Astrocyte (in vitro differentiated cells and primary cell): ENCODE results near the gene TRIML2. TPM values are rescaled to one million over a fixed set of nuclear protein-coding genes. Genes with fewer than 3 reads are reported as not detected.

Experiments
- DNase-seq: peaks from one replicate; pipeline ENCODE4 v3.0.0-alpha.2; 2010; ENCODE audit warnings: low read depth
- FAIRE-seq: peaks from 2 replicates; lab custom pipeline; 2011; peaks lifted over from hg19 to GRCh38; lab: Jason Lieb, UNC
- H2AFZ ChIP-seq: 2 replicates; pipeline ENCODE4 v1.6.0; 2012; ENCODE audit warnings: low read depth, low read length, inconsistent platforms
- H3K27ac ChIP-seq: 2 replicates; pipeline ENCODE4 v1.5.1; 2011; ENCODE audit warnings: low read depth, low read length, inconsistent platforms
- H3K27me3 ChIP-seq: 2 replicates; pipeline ENCODE4 v1.6.0; 2011; ENCODE audit warnings: low read length, inconsistent platforms; ENCODE audit not compliant: insufficient read depth
- H3K36me3 ChIP-seq: 2 replicates; pipeline ENCODE4 v1.5.1; 2011; ENCODE audit warnings: low read length, inconsistent platforms; ENCODE audit not compliant: insufficient read depth
- H3K4me1 ChIP-seq: 2 replicates; pipeline ENCODE4 v1.5.1; 2011; ENCODE audit warnings: low read length, inconsistent platforms; ENCODE audit not compliant: insufficient read depth
- H3K4me2 ChIP-seq: 2 replicates; pipeline ENCODE4 v1.6.0; 2012; ENCODE audit warnings: low read length, inconsistent platforms
- H3K4me3 ChIP-seq: 2 replicates; pipeline ENCODE4 v1.5.1; 2011; ENCODE audit warnings: low read depth, mild to moderate bottlenecking, low read length, inconsistent platforms; ENCODE audit not compliant: insufficient read depth
- H3K79me2 ChIP-seq: 2 replicates; pipeline ENCODE4 v1.6.0; 2012; ENCODE audit warnings: mild to moderate bottlenecking, low read length, inconsistent platforms; ENCODE audit not compliant: insufficient read depth
- H3K9ac ChIP-seq: 2 replicates; pipeline ENCODE4 v1.6.0; 2012; ENCODE audit warnings: mild to moderate bottlenecking, low read length, inconsistent platforms
- H3K9me3 ChIP-seq: 2 replicates; pipeline ENCODE4 v1.5.1; 2012; ENCODE audit warnings: low read depth, mild to moderate bottlenecking, low read length, inconsistent platforms; ENCODE audit not compliant: insufficient read depth
- H4K20me1 ChIP-seq: 2 replicates; pipeline ENCODE4 v1.6.0; 2012; ENCODE audit warnings: low read length, inconsistent platforms; ENCODE audit not compliant: insufficient read depth
- H3K27ac Mint-ChIP-seq: one replicate; pipeline ENCODE4 v1.8.0; 2021; ENCODE audit warnings: mild to moderate bottlenecking, mixed read lengths; ENCODE audit not compliant: unreplicated experiment
- H3K27me3 Mint-ChIP-seq: one replicate; pipeline ENCODE4 v1.8.0; 2021; ENCODE audit warnings: low read depth, mixed read lengths; ENCODE audit not compliant: unreplicated experiment
- H3K36me3 Mint-ChIP-seq: one replicate; pipeline ENCODE4 v1.8.0; 2021; ENCODE audit warnings: low read depth, mixed read lengths; ENCODE audit not compliant: unreplicated experiment
- H3K4me1 Mint-ChIP-seq: one replicate; pipeline ENCODE4 v1.8.0; 2021; ENCODE audit warnings: low read depth, mixed read lengths; ENCODE audit not compliant: unreplicated experiment
- H3K4me3 Mint-ChIP-seq: one replicate; pipeline ENCODE4 v1.8.0; 2021; ENCODE audit warnings: mild to moderate bottlenecking, moderate library complexity, mixed read lengths; ENCODE audit not compliant: unreplicated experiment
- H3K9me3 Mint-ChIP-seq: one replicate; pipeline ENCODE4 v1.8.0; 2021; ENCODE audit warnings: mild to moderate bottlenecking, mixed read lengths; ENCODE audit not compliant: unreplicated experiment
- CTCF ChIP-seq: IDR thresholded peaks from 2 replicates; pipeline ENCODE4 v1.5.1; 2011; ENCODE audit warnings: low read depth, mild to moderate bottlenecking, inconsistent platforms, low read length, moderate library complexity; ENCODE audit not compliant: insufficient read depth
- EZH2 ChIP-seq: IDR thresholded peaks from 2 replicates; pipeline ENCODE4 v1.6.1; 2012; ENCODE audit warnings: mild to moderate bottlenecking, low read length, inconsistent platforms; ENCODE audit not compliant: insufficient read depth
- total RNA-seq: library from RNA; stranded (reverse); gene quantifications from 2 replicates; pipeline ENCODE4 v1.2.1, GENCODE V29; 2021

The TRIML2 gene
- total RNA-seq, 1 donor from 2014 or later, result 55.7 TPM

DNA sequence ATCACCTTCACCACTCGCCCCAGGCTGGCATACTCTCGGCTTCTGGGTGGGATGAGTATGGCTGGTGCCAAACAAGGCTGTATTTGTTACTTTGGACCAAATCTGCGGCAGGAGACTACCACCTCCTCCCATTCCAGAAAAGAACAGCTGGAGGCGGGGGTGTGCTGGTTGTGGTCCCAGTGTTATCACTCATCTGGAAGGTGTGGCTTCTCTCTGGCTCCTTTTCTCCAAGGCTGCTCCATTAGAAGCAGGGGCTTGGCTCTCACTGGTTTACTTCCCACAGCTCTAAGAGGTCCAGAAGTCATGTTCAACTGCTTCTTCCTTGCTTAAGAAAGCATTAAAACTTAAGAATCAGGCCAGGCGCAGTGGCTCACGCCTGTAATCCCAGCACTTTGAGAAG, 2.6 kb upstream of the TRIML2 start:
- H3K9ac ChIP-seq, result no peak overlapping the region
- no peaks in the 10 kb centered on the region for H4K20me1 ChIP-seq
- H3K4me2 ChIP-seq, result no peak overlapping the region
- no peak overlapping the region for H3K4me3 ChIP-seq
- no peaks in the 10 kb centered on the region for H3K79me2 ChIP-seq
- Mint-ChIP-seq H3K9me3 (no peaks in the 10 kb centered on the region), H3K27ac (no peak overlapping the region), H3K36me3 (no peaks in the 10 kb centered on the region), H3K27me3 (no peaks in the 10 kb centered on the region), H3K4me3 (no peak overlapping the region), H3K4me1 (peaks cover 30% of the 10 kb centered on the region)
- no peaks in the 10 kb centered on the region for H3K36me3 ChIP-seq
- TF ChIP-seq CTCF, result no peak
- no peaks in the 10 kb centered on the region for H3K27me3 ChIP-seq
- H3K27ac ChIP-seq, result no peak overlapping the region
- H2AFZ ChIP-seq, result no peak overlapping the region
- no peak for FAIRE-seq
- DNase-seq, result no peak
- peaks cover 4% of the 10 kb centered on the region for H3K9me3 ChIP-seq
- no peaks in the 10 kb centered on the region for H3K4me1 ChIP-seq

DNA sequence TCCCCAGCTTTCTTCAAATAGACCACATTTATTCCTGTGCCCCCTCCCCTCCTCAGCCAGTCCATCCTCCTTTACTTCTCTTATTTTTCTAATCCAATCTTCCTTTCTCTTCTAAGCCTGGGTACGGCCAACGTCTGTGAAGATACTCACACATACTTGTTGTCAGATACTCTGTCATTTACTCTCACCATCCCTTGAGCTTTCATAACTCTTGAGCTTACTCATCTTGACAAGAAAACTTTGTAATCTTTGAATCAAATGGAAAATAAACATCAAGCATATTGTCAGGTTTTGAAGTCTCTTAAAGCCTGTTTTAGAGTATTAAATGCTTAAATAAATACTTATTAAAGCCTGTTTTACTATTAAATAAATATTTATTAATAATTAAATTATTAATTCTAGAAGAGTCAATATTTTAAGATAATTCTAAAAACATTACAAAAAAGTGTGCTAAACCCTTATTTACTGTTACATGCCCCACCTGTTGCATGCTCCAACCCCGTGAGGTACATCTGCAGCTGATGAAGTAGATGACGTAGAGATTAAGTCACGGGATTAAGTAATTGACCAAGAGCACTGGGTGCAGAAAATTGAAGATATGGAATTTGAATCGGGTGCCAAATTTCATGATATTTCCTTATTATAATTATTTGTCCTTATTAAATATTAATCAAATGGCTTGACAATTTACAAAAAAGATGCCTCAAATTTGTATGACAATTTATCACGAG, 1.5 kb upstream of the TRIML2 start:
- no peaks in the 10 kb centered on the region for H3K27me3 Mint-ChIP-seq
- TF ChIP-seq EZH2, result no peak
- no peak for TF ChIP-seq CTCF
- H3K9me3 ChIP-seq, result peaks cover 4% of the 10 kb centered on the region
- H3K36me3 Mint-ChIP-seq, result no peaks in the 10 kb centered on the region
- H2AFZ ChIP-seq, result no peak overlapping the region
- DNase-seq (no peak), FAIRE-seq (no peak)
- H4K20me1 ChIP-seq, result no peaks in the 10 kb centered on the region
- H3K4me1 Mint-ChIP-seq, result peaks cover 30% of the 10 kb centered on the region
- no peaks in the 10 kb centered on the region for H3K79me2 ChIP-seq
- H3K4me3 Mint-ChIP-seq, result no peak overlapping the region
- H3K27ac Mint-ChIP-seq, result peak overlapping the region; percentile 97
- no peak overlapping the region for H3K4me3 ChIP-seq
- no peak overlapping the region for H3K9ac ChIP-seq
- no peak overlapping the region for H3K27ac ChIP-seq
- no peaks in the 10 kb centered on the region for H3K36me3 ChIP-seq
- H3K4me1 ChIP-seq, result no peaks in the 10 kb centered on the region
- no peaks in the 10 kb centered on the region for H3K27me3 ChIP-seq
- H3K4me2 ChIP-seq, result no peak overlapping the region
- no peaks in the 10 kb centered on the region for H3K9me3 Mint-ChIP-seq

- Mint-ChIP-seq H3K4me1 (peaks cover 30% of the 10 kb centered on the region), H3K9me3 (no peaks in the 10 kb centered on the region), H3K36me3 (peaks cover 3% of the 10 kb centered on the region), H3K27me3 (no peaks in the 10 kb centered on the region), H3K27ac (peak overlapping the region; percentile 97), H3K4me3 (peak overlapping the region; percentile 18)
- Histone ChIP-seq H3K9me3 (peaks cover 6% of the 10 kb centered on the region), H3K4me1 (no peaks in the 10 kb centered on the region), H3K27me3 (no peaks in the 10 kb centered on the region), H3K4me2 (no peak overlapping the region), H3K9ac (no peak overlapping the region), H3K36me3 (no peaks in the 10 kb centered on the region), H3K27ac (no peak overlapping the region), H3K79me2 (no peaks in the 10 kb centered on the region), H4K20me1 (no peaks in the 10 kb centered on the region), H2AFZ (no peak overlapping the region), H3K4me3 (no peak overlapping the region)
- TF ChIP-seq EZH2, result no peak
- no peak for FAIRE-seq
- DNase-seq, result no peak
Observed at GRCh38 chr4:188110036-188110435, 633 bp upstream of the TRIML2 start.
